IMR-90 (cell line): Measurements from ENCODE around the gene RYR2. TPM values are rescaled to one million over a fixed set of nuclear protein-coding genes. Genes with fewer than 3 reads are reported as not detected.

Experiments
- ATAC-seq: fragments of 200-7000 bp; cut with Tn5 transposase; 2 replicates; pipeline ENCODE4 v1.9.1; 2020; ENCODE audit warnings: low read depth, mild to moderate bottlenecking, moderate library complexity
- BruUV-seq: library from RNA; stranded (reverse); fragments of 400-500 nt; replicated peaks from 2 replicates; lab custom pipeline; 2021; lab: Mats Ljungman, UMichigan
- CTCF ChIA-PET: fragments of 300-600 bp; formaldehyde crosslinking; extraction: SDS; loops from one replicate; lab custom pipeline; 2021; ENCODE audit warnings: antibody characterized with exemption; lab: Yijun Ruan, JAX
- POLR2A ChIA-PET: fragments of 300-600 bp; sonication (Branson Sonifier 250); formaldehyde crosslinking; loops from one replicate; lab custom pipeline; 2022; ENCODE audit warnings: antibody characterized with exemption; ENCODE audit not compliant: unreplicated experiment; lab: Charles Lee
- DNase-seq: peaks from one replicate; pipeline ENCODE4 v3.0.0; 2013
- H2AFZ ChIP-seq: replicated peaks from 2 replicates; pipeline ENCODE3; 2013; ENCODE audit warnings: low read length, mild to moderate bottlenecking; ENCODE audit not compliant: poor library complexity
- H2AK5ac ChIP-seq: 2 replicates; pipeline ENCODE4 v1.6.1; 2013; ENCODE audit warnings: low read depth, low read length, inconsistent platforms
- H2AK9ac ChIP-seq: replicated peaks from 2 replicates; pipeline ENCODE3; 2013; ENCODE audit warnings: mild to moderate bottlenecking, low read depth, low read length, moderate library complexity; ENCODE audit not compliant: poor library complexity
- H2BK120ac ChIP-seq: 2 replicates; pipeline ENCODE4 v1.6.1; 2013; ENCODE audit warnings: low read depth, low read length, inconsistent platforms
- H2BK15ac ChIP-seq: 3 replicates; pipeline ENCODE4 v1.6.1; 2013; ENCODE audit warnings: low read depth, low read length, inconsistent platforms
- H2BK20ac ChIP-seq: 2 replicates; pipeline ENCODE4 v1.6.1; 2013; ENCODE audit warnings: low read depth, mild to moderate bottlenecking, inconsistent platforms, low read length, moderate library complexity
- H2BK5ac ChIP-seq: 2 replicates; pipeline ENCODE4 v1.6.1; 2013; ENCODE audit warnings: mild to moderate bottlenecking, low read depth, low read length, inconsistent platforms; ENCODE audit not compliant: poor library complexity, severe bottlenecking
- H3K14ac ChIP-seq: replicated peaks from 2 replicates; pipeline ENCODE4 v1.6.1; 2013; ENCODE audit warnings: low read depth, low read length, inconsistent platforms
- H3K18ac ChIP-seq: 2 replicates; pipeline ENCODE4 v1.6.1; 2013; ENCODE audit warnings: low read depth, low read length, control low read depth
- H3K23ac ChIP-seq: 2 replicates; pipeline ENCODE4 v1.6.1; 2013; ENCODE audit warnings: low read depth, low read length, inconsistent platforms
- H3K27ac ChIP-seq: 2 replicates; pipeline ENCODE4 v1.5.1; 2013; ENCODE audit warnings: mild to moderate bottlenecking, control low read depth, low read length; ENCODE audit not compliant: insufficient read depth
- H3K27me3 ChIP-seq: 2 replicates; pipeline ENCODE4 v1.6.1; 2013; ENCODE audit warnings: low read length; ENCODE audit not compliant: control insufficient read depth, insufficient read depth
- H3K36me3 ChIP-seq: 2 replicates; pipeline ENCODE4 v1.6.1; 2013; ENCODE audit warnings: low read length, mixed read lengths; ENCODE audit not compliant: control insufficient read depth, insufficient read depth
- H3K4ac ChIP-seq: 2 replicates; pipeline ENCODE4 v1.6.1; 2013; ENCODE audit warnings: low read depth, low read length, inconsistent platforms
- H3K4me1 ChIP-seq: 2 replicates; pipeline ENCODE4 v1.6.1; 2013; ENCODE audit warnings: low read length, mixed read lengths; ENCODE audit not compliant: control insufficient read depth, insufficient read depth
- H3K4me2 ChIP-seq: 2 replicates; pipeline ENCODE4 v1.6.1; 2013; ENCODE audit warnings: low read depth, mild to moderate bottlenecking, control low read depth, low read length, moderate library complexity
- H3K4me3 ChIP-seq: 2 replicates; pipeline ENCODE4 v1.5.1; 2013; ENCODE audit warnings: low read depth, mild to moderate bottlenecking, control low read depth, low read length, moderate library complexity; ENCODE audit not compliant: insufficient read depth
- H3K56ac ChIP-seq: 2 replicates; pipeline ENCODE4 v1.6.1; 2013; ENCODE audit warnings: low read length, inconsistent platforms; ENCODE audit not compliant: insufficient read depth; ENCODE audit errors: extremely low read depth
- H3K79me1 ChIP-seq, 2 experiments: 2 replicates each; pipeline ENCODE4 v1.6.1; 2013; ENCODE audit warnings: low read length in 2 of 2, inconsistent platforms in 1 of 2, low read depth in 1 of 2
- H3K9ac ChIP-seq: 2 replicates; pipeline ENCODE4 v1.6.1; 2013; ENCODE audit warnings: low read depth, low read length, control low read depth
- H3K9me1 ChIP-seq: 2 replicates; pipeline ENCODE4 v1.6.1; 2013; ENCODE audit warnings: low read length, inconsistent platforms; ENCODE audit not compliant: insufficient read depth
- H3K9me3 ChIP-seq: 2 replicates; pipeline ENCODE4 v1.6.1; 2013; ENCODE audit warnings: low read length; ENCODE audit not compliant: control insufficient read depth, insufficient read depth
- H4K20me1 ChIP-seq: 2 replicates; pipeline ENCODE4 v1.6.1; 2013; ENCODE audit warnings: low read length, inconsistent platforms; ENCODE audit not compliant: insufficient read depth
- H4K5ac ChIP-seq: 2 replicates; pipeline ENCODE4 v1.6.1; 2013; ENCODE audit warnings: mild to moderate bottlenecking, low read depth, low read length, control low read depth
- H4K8ac ChIP-seq, 2 experiments: 2 replicates each; pipeline ENCODE4 v1.6.1; 2013; ENCODE audit warnings: low read depth in 2 of 2, low read length in 2 of 2, control low read depth in 1 of 2, inconsistent platforms in 1 of 2
- H4K91ac ChIP-seq: 2 replicates; pipeline ENCODE4 v1.6.1; 2013; ENCODE audit warnings: low read depth, low read length, inconsistent platforms; ENCODE audit not compliant: insufficient read depth
- BHLHE40 ChIP-seq: fragments of 150-350 bp; IDR thresholded peaks from 2 replicates; pipeline ENCODE4 v1.6.1; 2016; ENCODE audit warnings: mild to moderate bottlenecking, low read depth, low read length
- CHD1 ChIP-seq: IDR thresholded peaks from 2 replicates; pipeline ENCODE4 v1.6.1; 2012; ENCODE audit warnings: low read depth, low read length, improper control_type of control experiment
- CTCF ChIP-seq: conservative IDR thresholded peaks from 2 replicates; pipeline ENCODE4 v1.5.1; 2012; ENCODE audit warnings: mild to moderate bottlenecking, low read depth, low read length, improper control_type of control experiment
- ELK1 ChIP-seq: fragments of 150-350 bp; IDR thresholded peaks from 2 replicates; pipeline ENCODE4 v1.6.1; 2016; ENCODE audit warnings: low read depth, mild to moderate bottlenecking, low read length, moderate library complexity, borderline replicate concordance
- MAFK ChIP-seq: IDR thresholded peaks from 2 replicates; pipeline ENCODE4 v1.6.1; 2012; ENCODE audit warnings: low read depth, low read length, improper control_type of control experiment
- MAZ ChIP-seq: IDR thresholded peaks from 2 replicates; pipeline ENCODE4 v1.6.1; 2012; ENCODE audit warnings: low read depth, mild to moderate bottlenecking, low read length, improper control_type of control experiment, moderate library complexity, borderline replicate concordance
- RAD21 ChIP-seq: IDR thresholded peaks from 2 replicates; pipeline ENCODE4 v1.6.1; 2012; ENCODE audit warnings: low read length, improper control_type of control experiment
- RFX5 ChIP-seq: IDR thresholded peaks from 2 replicates; pipeline ENCODE4 v1.8.0; 2012; ENCODE audit warnings: low read depth, mild to moderate bottlenecking, low read length, moderate library complexity
- USF2 ChIP-seq: fragments of 150-350 bp; IDR thresholded peaks from 2 replicates; pipeline ENCODE4 v1.6.1; 2017; ENCODE audit warnings: mild to moderate bottlenecking, antibody characterized with exemption, low read length, low read depth
- WGBS, 2 experiments: methylation state at CpG; one replicate each; pipeline versions ENCODE4 v1.1.5 to v1.1.7; 2013; ENCODE audit warnings: missing lambda C conversion rate in 2 of 2; ENCODE audit not compliant: insufficient read length in 1 of 2; ENCODE audit errors: extremely low coverage in 2 of 2; 5-methylcytosine and 5-hydroxymethylcytosine counted together
- dilution Hi-C: fragments of 300-500 bp; cut with HindIII; formaldehyde crosslinking; loops from one replicate; pipeline ENCODE4 v1.14.3; 2018; ENCODE audit warnings: low sequenced_read_pairs; ENCODE audit not compliant: unreplicated experiment
- in situ Hi-C: fragments of 300-500 bp; cut with MboI; formaldehyde crosslinking; loops from 3 replicates; pipeline ENCODE4 v1.14.3; 2019; ENCODE audit warnings: low sequenced_read_pairs, inconsistent platforms, mixed read lengths
- intact Hi-C: fragments of 100-400 bp; cut with micrococcal nuclease; formaldehyde crosslinking; loops from 2 replicates; pipeline ENCODE4 v1.10.0; 2022
- polyA plus RNA-seq, 3 experiments: library from polyadenylated mRNA; depleted of rRNA; stranded (reverse); fragments of >200 nt; gene quantifications; 2 replicates each; pipeline ENCODE4 v1.2.3, GENCODE V29; 2012; ENCODE audit warnings: low replicate concordance in 1 of 3
- total RNA-seq: library from RNA; depleted of rRNA; stranded (reverse); fragments of >200 nt; gene quantifications from 2 replicates; pipeline ENCODE4 v1.2.3, GENCODE V29; 2012

Gene RYR2
- total and polyA plus RNA-seq, 2 of the 4 experiments (the other 2 are of a cell fraction), result not detected

- in situ Hi-C loops, result no loop called here
- H3K4me2 ChIP-seq, result no peak overlapping the region
- no peak overlapping the region for H2BK5ac ChIP-seq
- no peak overlapping the region for H4K8ac ChIP-seq
- H3K4me1 ChIP-seq, result no peaks in the 10 kb centered on the region
- H2AK9ac ChIP-seq, result no peak overlapping the region
- H3K4me3 ChIP-seq, result no peak overlapping the region
- ATAC-seq, result no peak
- H3K9ac ChIP-seq, result no peak overlapping the region
- no peaks in the 10 kb centered on the region for H3K9me1 ChIP-seq
- no peak overlapping the region for H2AK5ac ChIP-seq
- no peak overlapping the region for H2BK20ac ChIP-seq
- no peak overlapping the region for H3K14ac ChIP-seq
- dilution Hi-C loops, result no loop called here
- no peak overlapping the region for H4K91ac ChIP-seq
- no peak for DNase-seq
- POLR2A ChIA-PET, result no interaction called here
- H2AFZ ChIP-seq, result no peak overlapping the region
- no peaks in the 10 kb centered on the region for H3K36me3 ChIP-seq
- no CpG with 5 or more reads among the region's 6 CpGs for WGBS, 2 experiments
- no TSS peak for BruUV-seq
- no peak overlapping the region for H3K56ac ChIP-seq
- no peak overlapping the region for H3K23ac ChIP-seq
- H3K18ac ChIP-seq, result no peak overlapping the region
- TF ChIP-seq ELK1, result no peak
- no peak for TF ChIP-seq MAZ
- TF ChIP-seq CHD1, result no peak
- no peak for TF ChIP-seq USF2
- TF ChIP-seq RFX5, result no peak
- TF ChIP-seq CTCF, result no peak
- TF ChIP-seq MAFK, result no peak
- TF ChIP-seq BHLHE40, result no peak
- no peak for TF ChIP-seq RAD21
- H3K4ac ChIP-seq, result no peak overlapping the region
- H3K27me3 ChIP-seq, result no peaks in the 10 kb centered on the region
- intact Hi-C loops, result no loop called here
- peaks cover 19% of the 10 kb centered on the region for H3K9me3 ChIP-seq
- no peak overlapping the region for H2BK120ac ChIP-seq
- H4K5ac ChIP-seq, result no peak overlapping the region
- no peaks in the 10 kb centered on the region for H3K79me1 ChIP-seq
- H2BK15ac ChIP-seq, result no peak overlapping the region
- CTCF ChIA-PET, result no interaction called here
- H3K27ac ChIP-seq, result no peak overlapping the region
- no peaks in the 10 kb centered on the region for H4K20me1 ChIP-seq
These were observed 73.1 kb downstream of the RYR2 start for GRCh38 chr1:237115035-237115434.
